H1 (cell line): ENCODE measurements around the gene ARGLU1. TPM values are rescaled to one million over a fixed set of nuclear protein-coding genes. Genes with fewer than 3 reads are reported as not detected.

Experiments used
- CTCF ChIA-PET: fragments of 300-600 bp; sonication (Branson Sonifier 250); formaldehyde crosslinking; loops from one replicate; lab custom pipeline; 2021; ENCODE audit not compliant: partially characterized antibody; lab: Charles Lee
- POLR2A ChIA-PET: fragments of 300-600 bp; sonication (Branson Sonifier 250); formaldehyde crosslinking; loops from one replicate; lab custom pipeline; 2021; ENCODE audit warnings: inconsistent platforms; ENCODE audit not compliant: partially characterized antibody; lab: Charles Lee
- DNase-seq, 2 experiments: peaks; one replicate each; pipeline versions ENCODE4 v3.0.0 to v3.0.0-alpha.2; 2010 to 2022; ENCODE audit warnings: low spot score in 2 of 2, low read depth in 1 of 2, mixed read lengths in 1 of 2
- FAIRE-seq: peaks from 2 replicates; lab custom pipeline; 2011; peaks lifted over from hg19 to GRCh38; lab: Jason Lieb, UNC
- H2AFZ ChIP-seq: 2 replicates; pipeline ENCODE4 v1.8.1; 2012; ENCODE audit warnings: low read length, inconsistent platforms
- H2AK5ac ChIP-seq: 2 replicates; pipeline ENCODE4 v1.6.1; 2013; ENCODE audit warnings: low read depth, low read length
- H2BK120ac ChIP-seq: replicated peaks from 2 replicates; pipeline ENCODE3; 2013; ENCODE audit warnings: low read depth, low read length, inconsistent platforms
- H2BK12ac ChIP-seq: 2 replicates; pipeline ENCODE4 v1.6.1; 2013; ENCODE audit warnings: low read depth, low read length
- H2BK15ac ChIP-seq: 2 replicates; pipeline ENCODE4 v1.6.1; 2013; ENCODE audit warnings: low read length
- H2BK20ac ChIP-seq: 2 replicates; pipeline ENCODE4 v1.6.1; 2013; ENCODE audit warnings: low read length
- H2BK5ac ChIP-seq: 2 replicates; pipeline ENCODE4 v1.6.1; 2013; ENCODE audit warnings: low read depth, low read length
- H3K14ac ChIP-seq: 2 replicates; pipeline ENCODE4 v1.6.1; 2013; ENCODE audit warnings: inconsistent platforms; ENCODE audit not compliant: insufficient read length
- H3K18ac ChIP-seq: 2 replicates; pipeline ENCODE4 v1.6.1; 2013; ENCODE audit warnings: low read length; ENCODE audit errors: extremely low read depth
- H3K23ac ChIP-seq: 2 replicates; pipeline ENCODE4 v1.6.1; 2013; ENCODE audit warnings: inconsistent platforms; ENCODE audit not compliant: insufficient read length
- H3K23me2 ChIP-seq: 2 replicates; pipeline ENCODE4 v1.6.1; 2013; ENCODE audit warnings: low read depth, low read length
- H3K27ac ChIP-seq: 2 replicates; pipeline ENCODE4 v1.6.1; 2011; ENCODE audit warnings: low read depth, low read length, inconsistent platforms
- H3K27me3 ChIP-seq, 4 experiments: replicated peaks in 1 of 4; 1 replicate in 1 of 4; 2 replicates in 3 of 4; pipeline versions ENCODE4 v1.6.1 to v1.8.1; 2011 to 2013; ENCODE audit warnings: low read length in 3 of 4, mild to moderate bottlenecking in 3 of 4, inconsistent platforms in 2 of 4, mixed read lengths in 2 of 4, moderate library complexity in 1 of 4; ENCODE audit not compliant: control insufficient read depth in 3 of 4, insufficient read depth in 3 of 4; ENCODE audit errors: extremely low read depth in 1 of 4
- H3K36me3 ChIP-seq, 4 experiments: 2 replicates each; pipeline versions ENCODE4 v1.6.1 to v1.8.1; 2011 to 2013; ENCODE audit warnings: mild to moderate bottlenecking in 4 of 4, low read length in 3 of 4, moderate library complexity in 2 of 4, control low read depth in 1 of 4, inconsistent platforms in 1 of 4; ENCODE audit not compliant: insufficient read depth in 4 of 4, control insufficient read depth in 2 of 4
- H3K4ac ChIP-seq: replicated peaks from 2 replicates; pipeline ENCODE3; 2013; ENCODE audit warnings: low read length, low read depth, mixed read lengths, inconsistent platforms; ENCODE audit not compliant: insufficient read length
- H3K4me1 ChIP-seq, 4 experiments: replicated peaks in 1 of 4; 1 replicate in 1 of 4; 2 replicates in 3 of 4; pipeline versions ENCODE4 v1.6.1 to v1.8.1; 2011 to 2013; ENCODE audit warnings: low read length in 3 of 4, inconsistent platforms in 2 of 4, mixed read lengths in 1 of 4; ENCODE audit not compliant: insufficient read depth in 4 of 4, control insufficient read depth in 3 of 4
- H3K4me2 ChIP-seq, 2 experiments: 2 replicates each; pipeline versions ENCODE4 v1.6.1 to v1.8.1; 2011 to 2013; ENCODE audit warnings: low read depth in 2 of 2, low read length in 2 of 2, control low read depth in 1 of 2, inconsistent platforms in 1 of 2, mild to moderate bottlenecking in 1 of 2; ENCODE audit not compliant: insufficient read depth in 1 of 2
- H3K4me3 ChIP-seq, 4 experiments: fragments of 200-600, 300-600 bp in 1 of 4; sonication (generic), shearing (Covaris generic), sonication (Bioruptor Twin) in 1 of 4; 2 replicates each; pipeline versions ENCODE4 v1.5.1 to v1.8.1; 2011 to 2016; ENCODE audit warnings: low read length in 4 of 4, low read depth in 3 of 4, control low read depth in 2 of 4, inconsistent platforms in 2 of 4, mild to moderate bottlenecking in 2 of 4, mixed read lengths in 1 of 4, moderate library complexity in 1 of 4; ENCODE audit not compliant: insufficient read depth in 2 of 4; ENCODE audit errors: extremely low read depth in 1 of 4
- H3K56ac ChIP-seq: replicated peaks from 2 replicates; pipeline ENCODE3; 2013; ENCODE audit warnings: low read depth, mild to moderate bottlenecking, mixed read lengths, low read length, inconsistent platforms; ENCODE audit not compliant: insufficient read length
- H3K79me1 ChIP-seq: 2 replicates; pipeline ENCODE4 v1.6.1; 2013; ENCODE audit warnings: low read depth, low read length, control low read depth
- H3K79me2 ChIP-seq, 2 experiments: 2 replicates each; pipeline versions ENCODE4 v1.6.1 to v1.8.1; 2012 to 2013; ENCODE audit warnings: low read length in 2 of 2, mild to moderate bottlenecking in 2 of 2, inconsistent platforms in 1 of 2; ENCODE audit not compliant: insufficient read depth in 2 of 2, control insufficient read depth in 1 of 2
- H3K9ac ChIP-seq, 4 experiments: replicated peaks in 1 of 4; 1 replicate in 1 of 4; 2 replicates in 3 of 4; pipeline versions ENCODE4 v1.6.1 to v1.8.1; 2011 to 2013; ENCODE audit warnings: low read depth in 3 of 4, low read length in 3 of 4, control low read depth in 2 of 4, mild to moderate bottlenecking in 2 of 4, moderate library complexity in 2 of 4, inconsistent platforms in 1 of 4; ENCODE audit errors: extremely low read depth in 1 of 4
- H3K9me3 ChIP-seq, 2 experiments: 2 replicates each; pipeline versions ENCODE4 v1.6.1 to v1.8.1; 2012 to 2013; ENCODE audit warnings: mild to moderate bottlenecking in 2 of 2, moderate library complexity in 2 of 2, control low read depth in 1 of 2, inconsistent platforms in 1 of 2, low read depth in 1 of 2, low read length in 1 of 2, mixed read lengths in 1 of 2; ENCODE audit not compliant: insufficient read depth in 2 of 2
- H4K20me1 ChIP-seq, 2 experiments: replicated peaks in 1 of 2; 2 replicates each; pipeline versions ENCODE3 to v1.8.1; 2011 to 2013; ENCODE audit warnings: inconsistent platforms in 2 of 2, low read length in 2 of 2, mild to moderate bottlenecking in 1 of 2; ENCODE audit not compliant: insufficient read depth in 2 of 2, control insufficient read depth in 1 of 2
- H4K5ac ChIP-seq: 2 replicates; pipeline ENCODE4 v1.6.1; 2013; ENCODE audit warnings: low read length, low read depth, mixed read lengths, inconsistent platforms; ENCODE audit not compliant: insufficient read length
- H4K8ac ChIP-seq: 2 replicates; pipeline ENCODE4 v1.8.0; 2013; ENCODE audit warnings: mild to moderate bottlenecking, moderate library complexity, low read length, inconsistent platforms; ENCODE audit not compliant: insufficient read depth; ENCODE audit errors: extremely low read depth
- H4K91ac ChIP-seq: replicated peaks from 2 replicates; pipeline ENCODE3; 2013; ENCODE audit warnings: low read length, mixed read lengths, inconsistent platforms; ENCODE audit not compliant: insufficient read length
- CEBPB ChIP-seq: IDR thresholded peaks from 2 replicates; pipeline ENCODE4 v1.6.1; 2012; ENCODE audit warnings: low read depth, low read length
- TEAD4 ChIP-seq: IDR thresholded peaks from 2 replicates; pipeline ENCODE4 v1.6.1; 2012; ENCODE audit warnings: low read depth, low read length, inconsistent platforms, mixed read lengths
- WGBS, 2 experiments: shearing (Covaris generic) in 1 of 2; methylation state at CpG; one replicate each; pipeline versions ENCODE4 v1.1.6 to v1.1.7; 2013 to 2015; ENCODE audit warnings: low lambda C conversion rate in 2 of 2, mixed read lengths in 2 of 2, inconsistent platforms in 1 of 2, low coverage in 1 of 2, missing lambda C conversion rate in 1 of 2; ENCODE audit not compliant: insufficient replicate concordance in 2 of 2, insufficient coverage in 1 of 2, insufficient read length in 1 of 2; ENCODE audit errors: extremely low coverage in 1 of 2, missing lambda C conversion rate in 1 of 2; 5-methylcytosine and 5-hydroxymethylcytosine counted together
- polyA plus RNA-seq, 7 experiments: library from polyadenylated mRNA; depleted of rRNA in 3 of 7; stranded (reverse) in 5 of 7; unstranded in 2 of 7; fragments of >200 nt in 5 of 7; fragments of 200-250 nt in 2 of 7; gene quantifications; 1 replicate in 5 of 7; 2 replicates in 1 of 7; 4 replicates in 1 of 7; pipeline versions ENCODE4 v1.2.1 to v1.2.3, GENCODE V29; 2011 to 2013; ENCODE audit warnings: missing spikeins in 2 of 7, mixed read lengths in 2 of 7
- total RNA-seq: library from RNA; stranded (reverse); fragmentation: NEBNext Ultra II Directional; extraction: Animal tissue kit (Norgen Biotek cat#: 25700); gene quantifications from 2 replicates; pipeline ENCODE4 v1.2.1, GENCODE V29; 2021

Gene ARGLU1
- total and polyA plus RNA-seq, 2 of the 8 experiments (the other 6 are each of a cell fraction or from before 2014, with no cell fraction given) = 47.8 to 84.9 TPM

- no peak overlapping the region for H4K5ac ChIP-seq
- WGBS, 2 experiments = 92% methylated on average over 5 of the region's 5 CpGs; no CpG with 5 or more reads in 1 of the 2 experiments
- no peak overlapping the region for H2BK15ac ChIP-seq
- DNase-seq (no peak), FAIRE-seq (no peak)
- no peaks in the 10 kb centered on the region for H3K79me1 ChIP-seq
- H2BK12ac ChIP-seq = no peak overlapping the region
- CTCF ChIA-PET = interaction anchor here (0.6 to 1.6 kb wide), 6 partner anchors 10 to 1105 kb away, joined by 3 to 4 read pairs (median 4); partner anchors contain the start of gene EFNB2
- peaks cover 3 to 22% (median 10%) of the 10 kb centered on the region in 4 experiments; a peak in 5 of 7 replicates for H3K4me1 ChIP-seq
- H3K9me3 ChIP-seq = no peaks in the 10 kb centered on the region
- H3K14ac ChIP-seq = no peak overlapping the region
- peaks cover 0 to 1% of the 10 kb centered on the region in 2 experiments for H4K20me1 ChIP-seq
- no peak overlapping the region for H2AFZ ChIP-seq
- H3K4me2 ChIP-seq = no peak overlapping the region
- H3K56ac ChIP-seq = no peak overlapping the region
- no peak overlapping the region for H2AK5ac ChIP-seq
- no peaks in the 10 kb centered on the region for H3K23me2 ChIP-seq
- H3K27ac ChIP-seq = no peak overlapping the region
- peak overlapping the region; percentile 21 for H3K4ac ChIP-seq
- H2BK20ac ChIP-seq = no peak overlapping the region
- H3K23ac ChIP-seq = no peak overlapping the region
- no peak overlapping the region for H2BK120ac ChIP-seq
- no peak overlapping the region for H3K18ac ChIP-seq
- no peak overlapping the region for H2BK5ac ChIP-seq
- H3K9ac ChIP-seq = no peak overlapping the region
- peaks cover 0 to 56% of the 10 kb centered on the region in 2 experiments; a peak in 2 of 4 replicates for H3K79me2 ChIP-seq
- POLR2A ChIA-PET = no interaction called here
- H4K91ac ChIP-seq = no peak overlapping the region
- no peak overlapping the region for H4K8ac ChIP-seq
- no peak overlapping the region for H3K4me3 ChIP-seq
- no peaks in the 10 kb centered on the region for H3K36me3 ChIP-seq
- no peaks in the 10 kb centered on the region for H3K27me3 ChIP-seq
- TF ChIP-seq TEAD4 (no peak), CEBPB (no peak)
Measured at GRCh38 chr13:106515635-106516254, 52.2 kb downstream of the ARGLU1 start.
